Esophagus (tissue), 2 donors: ENCODE measurements around the gene TIMP1. TPM values are rescaled to one million over a fixed set of nuclear protein-coding genes. Genes with fewer than 3 reads are reported as not detected.

Source experiments
- H3K27ac ChIP-seq, 2 donors: one replicate each; pipeline ENCODE4 v1.5.1; 2013; ENCODE audit warnings: low read depth in 2 of 2, mild to moderate bottlenecking in 2 of 2, inconsistent platforms in 1 of 2, low read length in 1 of 2, moderate library complexity in 1 of 2
- H3K27me3 ChIP-seq, 2 donors: one replicate each; pipeline ENCODE4 v1.6.1; 2013; ENCODE audit warnings: low read length in 2 of 2, control low read depth in 1 of 2, mild to moderate bottlenecking in 1 of 2; ENCODE audit not compliant: insufficient read depth in 2 of 2, control insufficient read depth in 1 of 2
- H3K36me3 ChIP-seq, 2 donors: one replicate each; pipeline ENCODE4 v1.6.1; 2013; ENCODE audit warnings: low read length in 1 of 2; ENCODE audit not compliant: control insufficient read depth in 2 of 2, insufficient read depth in 2 of 2
- H3K4me1 ChIP-seq, 2 donors: one replicate each; pipeline ENCODE4 v1.6.1; 2013; ENCODE audit warnings: low read length in 1 of 2; ENCODE audit not compliant: control insufficient read depth in 2 of 2, insufficient read depth in 2 of 2
- H3K4me3 ChIP-seq, 2 donors: one replicate each; pipeline ENCODE4 v1.5.1; 2013; ENCODE audit warnings: low read length in 2 of 2, mild to moderate bottlenecking in 2 of 2, low read depth in 1 of 2, moderate library complexity in 1 of 2
- H3K9me3 ChIP-seq, 2 donors: one replicate each; pipeline ENCODE4 v1.6.1; 2013; ENCODE audit warnings: mild to moderate bottlenecking in 2 of 2, low read depth in 1 of 2, low read length in 1 of 2, moderate library complexity in 1 of 2; ENCODE audit not compliant: control insufficient read depth in 2 of 2, insufficient read depth in 1 of 2
- WGBS, 2 donors: extraction: QIAGEN DNeasy Blood & Tissue Kit; methylation state at CpG; one replicate each; pipeline ENCODE4 v1.1.7; 2013; 5-methylcytosine and 5-hydroxymethylcytosine counted together
- polyA plus RNA-seq, 2 donors: library from polyadenylated mRNA; stranded (reverse); fragments of 200-250 nt; gene quantifications; one replicate each; pipeline ENCODE4 v1.2.3, GENCODE V29; 2013
- donor health status: healthy with polysubstance abuse.
- donor health status: Bipolar disorder and iron deficiency.

The TIMP1 gene
- polyA plus RNA-seq, 2 donors, result 27.7 to 52.6 TPM

DNA sequence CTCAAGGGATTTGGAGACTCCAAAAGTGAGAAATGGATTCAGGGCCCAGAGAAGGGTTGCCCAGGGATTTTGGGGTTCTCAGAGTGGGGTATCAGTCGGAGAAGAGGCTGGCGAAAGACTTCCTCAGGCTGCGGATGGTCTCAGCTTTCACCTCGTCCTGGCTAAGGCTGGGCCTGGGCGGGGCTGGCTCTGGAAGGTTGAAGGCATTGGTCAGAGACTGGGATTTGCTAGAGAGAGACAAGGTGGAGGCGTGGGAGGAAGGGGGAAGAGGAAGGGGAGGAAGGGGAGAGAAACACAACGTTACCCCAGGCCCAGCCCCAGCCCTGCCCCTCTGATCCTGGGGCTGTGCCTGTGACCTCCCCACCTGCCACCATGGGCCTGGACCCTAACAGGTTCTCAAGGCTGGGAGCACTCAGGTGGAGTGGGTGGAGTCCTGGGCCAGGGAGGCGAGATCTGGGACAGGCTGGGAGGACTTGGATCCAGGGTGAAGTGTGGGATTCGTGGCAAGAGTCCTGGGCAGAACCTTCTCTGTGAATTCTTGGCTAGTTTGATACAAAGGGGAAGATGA lies 9.4 kb upstream of the TIMP1 start:
- no peaks in the 10 kb centered on the region for H3K9me3 ChIP-seq
- H3K4me3 ChIP-seq, result no peak overlapping the region
- 60 to 64% methylated on average over 9 of the region's 9 CpGs for WGBS, 2 donors
- no peak overlapping the region for H3K27ac ChIP-seq
- peaks cover 0 to 2% of the 10 kb centered on the region in 2 donors for H3K4me1 ChIP-seq
- H3K27me3 ChIP-seq, result no peaks in the 10 kb centered on the region
- H3K36me3 ChIP-seq, result peaks cover 9 to 17% of the 10 kb centered on the region in 2 donors

DNA sequence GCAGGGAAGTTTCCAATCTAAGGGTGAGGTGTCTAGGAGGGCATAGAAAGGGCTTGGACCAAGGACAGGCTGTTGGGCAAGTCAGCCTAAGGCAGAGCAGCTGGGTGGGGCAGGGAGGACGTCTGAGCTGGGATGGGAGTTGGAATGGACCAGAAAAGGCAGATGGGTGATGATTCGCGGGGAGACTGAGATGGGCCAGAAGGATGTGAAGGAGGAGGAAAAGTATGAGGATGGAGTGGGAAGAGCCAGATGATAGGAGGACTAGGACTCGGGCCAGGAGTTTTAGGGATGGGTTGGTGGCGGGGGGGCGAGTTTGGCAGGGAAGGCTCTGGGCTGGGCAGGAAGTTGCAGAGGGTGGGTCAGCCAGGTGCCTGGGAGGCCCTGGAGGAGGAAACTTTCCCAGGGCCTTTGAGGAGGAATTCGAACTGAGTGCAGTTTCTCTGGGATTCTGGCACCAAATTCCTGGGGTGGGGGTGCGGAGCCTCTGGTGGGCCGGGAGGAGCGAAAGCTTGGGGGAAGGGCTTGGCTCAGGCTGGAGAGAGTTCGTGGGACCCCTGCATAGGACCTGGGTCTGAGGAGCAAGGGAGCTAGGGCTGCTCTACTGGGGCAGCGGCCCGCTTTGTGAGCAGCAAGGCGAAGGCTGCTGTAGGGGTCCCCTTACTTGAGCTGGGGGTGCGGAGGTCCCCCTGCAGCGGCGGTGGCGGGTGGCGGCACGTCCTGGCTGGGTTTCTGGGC lies 8.7 kb upstream of the TIMP1 start:
- Histone ChIP-seq H3K27me3 (no peaks in the 10 kb centered on the region), H3K27ac (peak overlapping the region; percentile 11 to 27), H3K4me1 (peaks cover 0 to 2% of the 10 kb centered on the region in 2 donors), H3K36me3 (peaks cover 9 to 15% of the 10 kb centered on the region in 2 donors), H3K4me3 (peak overlapping the region in 1 of 2 donors; percentile 6), H3K9me3 (no peaks in the 10 kb centered on the region)
- WGBS, 2 donors, result 16 to 32% methylated on average over 19 to 20 of the region's 20 CpGs

- H3K36me3 ChIP-seq, result peaks cover 9 to 15% of the 10 kb centered on the region in 2 donors
- 15 to 20% methylated on average over 19 to 41 of the region's 41 CpGs for WGBS, 2 donors
- no peaks in the 10 kb centered on the region for H3K9me3 ChIP-seq
- peaks cover 0 to 2% of the 10 kb centered on the region in 2 donors for H3K4me1 ChIP-seq
- H3K4me3 ChIP-seq, result peak overlapping the region in 1 of 2 donors; percentile 22
- H3K27me3 ChIP-seq, result no peaks in the 10 kb centered on the region
- H3K27ac ChIP-seq, result peak overlapping the region; percentile 11 to 27
Measured at GRCh38 chrX:47574076-47574546, 8.1 kb upstream of the TIMP1 start.

- H3K9me3 ChIP-seq, result no peaks in the 10 kb centered on the region
Measured at GRCh38 chrX:47574547-47575301, 7.5 kb upstream of the TIMP1 start.

GRCh38 chrX:47576021-47576898 lies 6.0 kb upstream of the TIMP1 start:
- Histone ChIP-seq H3K27me3 (no peaks in the 10 kb centered on the region), H3K4me3 (no peak overlapping the region), H3K9me3 (no peaks in the 10 kb centered on the region), H3K4me1 (peaks cover 0 to 2% of the 10 kb centered on the region in 2 donors), H3K36me3 (peaks cover 0 to 2% of the 10 kb centered on the region in 2 donors), H3K27ac (no peak overlapping the region)
- 91 to 93% methylated on average over 20 of the region's 20 CpGs for WGBS, 2 donors

More at GRCh38 chrX:47574547-47575301, 7.5 kb upstream of the TIMP1 start:
- WGBS, 2 donors, result 50 to 52% methylated on average over 27 of the region's 27 CpGs
- H3K36me3 ChIP-seq, result peaks cover 8% of the 10 kb centered on the region in 2 donors
- H3K4me1 ChIP-seq, result peaks cover 0 to 2% of the 10 kb centered on the region in 2 donors
- H3K4me3 ChIP-seq, result peak overlapping the region in 1 of 2 donors; percentile 22
- H3K27ac ChIP-seq, result no peak overlapping the region
- no peaks in the 10 kb centered on the region for H3K27me3 ChIP-seq

GRCh38 chrX:47577424-47577823 lies 4.8 kb upstream of the TIMP1 start:
- Histone ChIP-seq H3K4me1 (peaks cover 2% of the 10 kb centered on the region in 2 donors), H3K9me3 (no peaks in the 10 kb centered on the region), H3K27ac (no peak overlapping the region), H3K4me3 (no peak overlapping the region), H3K27me3 (no peaks in the 10 kb centered on the region), H3K36me3 (no peaks in the 10 kb centered on the region)
- 45 to 61% methylated on average over 9 of the region's 9 CpGs for WGBS, 2 donors

DNA sequence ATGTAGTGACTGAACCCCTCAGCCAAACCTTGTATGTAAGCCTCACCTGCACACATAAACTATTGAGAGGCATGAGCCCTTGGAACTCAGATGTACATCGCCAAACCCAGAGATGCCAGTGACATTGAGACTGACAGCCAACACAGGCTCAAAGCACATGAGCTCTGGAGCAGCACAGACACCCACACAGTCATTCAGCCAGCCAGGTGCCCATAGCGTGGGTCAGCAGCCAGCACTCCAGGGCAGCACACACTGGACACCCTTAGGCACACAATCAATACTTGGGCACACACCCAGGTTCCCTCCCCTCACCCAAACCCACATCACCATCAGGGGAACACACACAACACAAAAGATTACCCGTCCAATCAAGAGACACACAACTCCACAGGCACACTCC lies 4.3 kb upstream of the TIMP1 start:
- no peak overlapping the region for H3K4me3 ChIP-seq
- H3K4me1 ChIP-seq, result peaks cover 2% of the 10 kb centered on the region in 2 donors
- no peaks in the 10 kb centered on the region for H3K36me3 ChIP-seq
- WGBS, 2 donors, result 62% methylated on average over 3 of the region's 3 CpGs
- no peaks in the 10 kb centered on the region for H3K9me3 ChIP-seq
- H3K27ac ChIP-seq, result no peak overlapping the region
- H3K27me3 ChIP-seq, result no peaks in the 10 kb centered on the region

DNA sequence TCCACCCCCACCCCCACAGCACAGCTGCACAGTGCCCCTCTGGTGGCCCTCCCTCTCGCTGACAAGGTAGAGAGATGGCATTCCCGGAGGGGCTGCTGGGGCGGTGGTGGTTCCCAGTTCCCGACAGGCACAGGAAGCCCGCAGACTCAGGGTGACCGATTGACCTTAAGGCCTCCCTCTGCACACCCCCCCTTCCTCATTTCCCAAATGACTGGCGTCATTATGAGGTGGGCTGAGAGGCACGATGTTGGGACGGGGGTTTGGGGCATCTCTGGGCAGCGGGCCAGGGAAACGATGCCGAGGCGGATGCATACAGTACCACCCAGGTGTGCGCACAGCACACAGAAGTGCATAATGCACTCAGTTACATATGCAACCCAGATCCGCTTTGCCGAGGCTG lies 3.5 kb upstream of the TIMP1 start:
- WGBS, 2 donors, result 42 to 62% methylated on average over 16 of the region's 16 CpGs
- no peaks in the 10 kb centered on the region for H3K36me3 ChIP-seq
- H3K9me3 ChIP-seq, result no peaks in the 10 kb centered on the region
- H3K27ac ChIP-seq, result no peak overlapping the region
- peaks cover 2% of the 10 kb centered on the region in 2 donors for H3K4me1 ChIP-seq
- H3K4me3 ChIP-seq, result no peak overlapping the region
- H3K27me3 ChIP-seq, result no peaks in the 10 kb centered on the region

DNA sequence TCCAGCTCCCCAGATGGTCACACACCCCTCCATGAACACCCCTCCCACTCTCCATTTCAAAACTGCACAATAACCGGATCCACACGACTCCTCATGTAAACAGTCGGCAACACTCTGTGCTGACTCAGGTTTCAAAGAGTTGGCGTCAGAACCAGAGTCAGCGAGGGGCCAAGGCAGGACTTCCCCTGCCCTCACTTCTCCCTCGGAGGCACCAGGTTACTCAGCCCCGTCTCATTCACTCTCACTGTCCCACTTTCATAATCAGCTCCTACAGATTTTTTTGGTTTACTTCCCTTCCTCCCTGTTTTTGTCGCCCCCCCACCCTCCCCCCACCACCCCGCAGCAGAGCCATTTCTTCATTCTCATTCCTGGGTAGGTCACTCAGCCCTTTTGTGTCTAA lies 2.7 kb upstream of the TIMP1 start:
- peaks cover 2% of the 10 kb centered on the region in 2 donors for H3K4me1 ChIP-seq
- no peak overlapping the region for H3K4me3 ChIP-seq
- no peaks in the 10 kb centered on the region for H3K9me3 ChIP-seq
- no peaks in the 10 kb centered on the region for H3K36me3 ChIP-seq
- WGBS, 2 donors, result 17 to 45% methylated on average over 9 of the region's 9 CpGs
- H3K27me3 ChIP-seq, result no peaks in the 10 kb centered on the region
- no peak overlapping the region for H3K27ac ChIP-seq
